Measurements from ENCODE around the gene FSIP2.

The FSIP2 gene, protein sequence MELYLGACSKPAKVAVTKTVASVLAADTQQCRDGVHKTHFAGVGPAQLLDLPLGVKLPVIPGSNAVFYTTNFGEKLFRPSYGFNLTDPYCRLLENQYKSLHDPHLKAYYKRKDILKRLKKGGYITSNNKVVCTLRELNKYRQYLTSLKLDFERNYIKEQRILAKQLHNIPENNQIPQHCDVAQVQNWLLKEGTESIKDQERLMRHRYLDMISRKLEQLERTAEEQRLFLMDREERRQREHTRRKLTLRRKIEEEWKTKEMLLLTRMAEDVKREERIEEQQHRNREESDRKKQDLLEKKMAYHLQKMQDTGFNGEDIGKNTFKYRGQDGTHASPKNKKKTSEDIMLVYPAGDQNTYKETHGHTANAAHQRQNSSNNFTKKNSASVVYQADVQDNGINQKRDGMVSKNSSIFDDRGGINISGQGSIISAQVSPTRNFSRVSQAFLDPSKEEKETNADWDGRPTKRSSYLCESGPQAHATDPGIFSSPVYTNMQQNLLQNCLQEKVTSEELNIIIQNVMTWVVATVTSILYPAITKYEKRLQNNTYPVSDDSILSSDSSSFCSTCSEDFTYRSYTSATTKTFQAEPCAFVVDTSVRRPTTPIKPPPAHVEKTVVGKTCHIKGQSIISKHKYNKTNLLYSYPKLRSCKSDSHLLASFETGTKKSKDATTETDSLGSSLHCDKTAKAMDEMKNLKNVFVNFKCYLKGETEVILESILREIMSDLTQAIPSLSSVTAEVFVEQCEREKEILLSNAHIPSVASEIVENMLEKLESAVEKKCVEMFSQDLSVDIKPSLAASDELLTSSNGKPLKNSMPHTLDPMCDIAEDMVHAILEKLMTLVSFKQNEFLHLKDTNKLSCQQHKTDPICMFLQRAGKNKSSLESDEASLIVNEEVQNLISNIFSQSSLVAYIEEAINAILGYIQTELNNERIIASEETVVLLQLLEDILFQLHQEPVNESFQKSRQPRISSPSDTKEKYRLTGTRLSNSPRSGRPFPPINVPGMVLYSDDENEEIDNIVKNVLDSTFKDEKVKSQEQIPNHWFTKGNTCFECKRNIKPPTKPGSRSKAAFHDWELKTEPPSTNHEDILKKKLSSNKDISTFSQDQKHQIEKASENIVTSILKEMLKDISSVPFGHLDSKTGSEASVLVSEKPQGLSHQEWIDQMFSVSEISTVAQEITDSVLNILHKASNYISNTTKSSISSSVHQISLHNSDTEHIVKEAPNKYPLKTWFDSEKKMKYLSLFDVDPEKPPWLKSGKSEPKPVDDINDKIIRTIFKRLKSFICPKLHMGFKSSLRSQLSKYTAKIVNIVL (N-terminal part only)

GRCh38 chr2:185738679-185739472 is at the start of gene FSIP2:
TSS of gene FSIP2 (plus strand) at chr2:185738804. CDS start at chr2:185738895, 91 bp downstream.
- Histone ChIP-seq H3K27me3 (replicated peaks; ENCODE audit: insufficient read depth, low read length) (no peaks in the 10 kb centered on the region), H3K4me1 (ENCODE audit: low read length) (0 out of 2 replicates have a peak, but pooled peaks cover 6% of the 10 kb centered on the region), H3K9ac (ENCODE audit: low read length) (peak within 1 kb of the TSS; percentile 28; the same call in 1 of the 2 replicates), H3K36me3 (replicated peaks; ENCODE audit: insufficient read depth, low read length) (no peaks in the 10 kb centered on the region; the same call in 1 of the 2 replicates), H2AFZ (ENCODE audit: low read length) (peak within 1 kb of the TSS; percentile 71), H3K27ac (ENCODE audit: low read length) (no peak within 1 kb of the TSS), H3K4me3 (ENCODE audit: low read length) (peak within 1 kb of the TSS; percentile 66), H4K20me1 (ENCODE audit: insufficient read depth, low read length) (no peaks in the 10 kb centered on the region), H3K4me2 (ENCODE audit: low read depth, low read length) (peak within 1 kb of the TSS; percentile 49), H3K9me3 (replicated peaks; ENCODE audit: insufficient read depth, low read length) (no peaks in the 10 kb centered on the region), H3F3A (ENCODE audit: insufficient read depth, low read length) (no peaks in the 10 kb centered on the region), H3K9me2 (replicated peaks; ENCODE audit: insufficient read depth, low read length) (no peaks in the 10 kb centered on the region), H3K79me2 (ENCODE audit: low read length) (peaks cover 19% of the 10 kb centered on the region)
- TF ChIP-seq EZH2phosphoT487 (IDR thresholded peaks at IDR 0.05; ENCODE audit: low read length): no peak
- TF ChIP-seq EZH2 (optimal IDR thresholded peaks at IDR 0.05; ENCODE audit: low read depth, low read length): no peak
- TF ChIP-seq, protein P1, sequence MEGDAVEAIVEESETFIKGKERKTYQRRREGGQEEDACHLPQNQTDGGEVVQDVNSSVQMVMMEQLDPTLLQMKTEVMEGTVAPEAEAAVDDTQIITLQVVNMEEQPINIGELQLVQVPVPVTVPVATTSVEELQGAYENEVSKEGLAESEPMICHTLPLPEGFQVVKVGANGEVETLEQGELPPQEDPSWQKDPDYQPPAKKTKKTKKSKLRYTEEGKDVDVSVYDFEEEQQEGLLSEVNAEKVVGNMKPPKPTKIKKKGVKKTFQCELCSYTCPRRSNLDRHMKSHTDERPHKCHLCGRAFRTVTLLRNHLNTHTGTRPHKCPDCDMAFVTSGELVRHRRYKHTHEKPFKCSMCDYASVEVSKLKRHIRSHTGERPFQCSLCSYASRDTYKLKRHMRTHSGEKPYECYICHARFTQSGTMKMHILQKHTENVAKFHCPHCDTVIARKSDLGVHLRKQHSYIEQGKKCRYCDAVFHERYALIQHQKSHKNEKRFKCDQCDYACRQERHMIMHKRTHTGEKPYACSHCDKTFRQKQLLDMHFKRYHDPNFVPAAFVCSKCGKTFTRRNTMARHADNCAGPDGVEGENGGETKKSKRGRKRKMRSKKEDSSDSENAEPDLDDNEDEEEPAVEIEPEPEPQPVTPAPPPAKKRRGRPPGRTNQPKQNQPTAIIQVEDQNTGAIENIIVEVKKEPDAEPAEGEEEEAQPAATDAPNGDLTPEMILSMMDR (IDR thresholded peaks at IDR 0.05; ENCODE audit: low read length): peak; percentile 86
- DNase-seq: peak; percentile 82

DNA sequence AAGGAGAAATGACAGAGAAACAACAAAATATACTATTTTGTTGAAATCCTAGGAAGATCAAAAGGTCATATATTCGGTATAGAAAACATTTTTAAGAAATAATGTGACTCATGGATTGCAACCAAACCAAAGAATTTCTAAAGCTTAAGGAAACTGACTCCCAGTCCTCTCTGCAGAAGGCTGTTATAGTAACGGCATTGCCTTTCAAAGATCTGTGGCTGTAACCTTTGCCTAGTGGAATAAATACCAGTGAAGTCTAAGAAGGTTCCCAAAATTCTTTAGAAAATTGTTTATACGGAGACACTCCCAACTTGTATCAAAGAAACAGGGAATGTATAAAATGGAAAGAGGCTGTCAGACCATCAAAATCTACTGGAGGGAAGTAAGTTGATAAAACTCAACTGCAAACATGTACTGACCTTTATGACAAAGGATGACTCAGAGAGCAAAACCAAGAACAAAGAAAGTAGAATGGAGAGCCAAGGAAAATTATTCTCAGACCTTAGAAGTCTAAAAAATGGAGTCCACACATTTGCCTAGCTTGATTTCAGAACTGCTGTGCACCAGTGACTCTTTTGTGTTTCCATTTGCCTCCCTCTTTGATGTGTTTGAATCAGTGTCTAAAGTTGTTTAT is 48.6 kb upstream of the FSIP2 start:
- Histone ChIP-seq H3K9me2 (replicated peaks; ENCODE audit: insufficient read depth, low read length) (no peaks in the 10 kb centered on the region), H3F3A (ENCODE audit: insufficient read depth, low read length) (no peaks in the 10 kb centered on the region), H3K36me3 (replicated peaks; ENCODE audit: insufficient read depth, low read length) (no peaks in the 10 kb centered on the region), H3K27ac (ENCODE audit: low read length) (no peak overlapping the region), H3K4me3 (ENCODE audit: low read length) (no peak overlapping the region), H4K20me1 (ENCODE audit: insufficient read depth, low read length) (no peaks in the 10 kb centered on the region), H3K9me3 (replicated peaks; ENCODE audit: insufficient read depth, low read length) (no peaks in the 10 kb centered on the region), H3K27me3 (replicated peaks; ENCODE audit: insufficient read depth, low read length) (no peaks in the 10 kb centered on the region), H3K4me2 (ENCODE audit: low read depth, low read length) (no peak overlapping the region), H3K79me2 (ENCODE audit: low read length) (no peaks in the 10 kb centered on the region), H2AFZ (ENCODE audit: low read length) (no peak overlapping the region), H3K9ac (ENCODE audit: low read length) (no peak overlapping the region), H3K4me1 (ENCODE audit: low read length) (no peaks in the 10 kb centered on the region)
- DNase-seq: no peak
- TF ChIP-seq EZH2phosphoT487 (IDR thresholded peaks at IDR 0.05; ENCODE audit: low read length) (no peak), EZH2 (optimal IDR thresholded peaks at IDR 0.05; ENCODE audit: low read depth, low read length) (no peak)
- TF ChIP-seq, protein P1 (IDR thresholded peaks at IDR 0.05; ENCODE audit: low read length): no peak
